Measurements from ENCODE around the gene SLC24A3.

Gene SLC24A3

DNA sequence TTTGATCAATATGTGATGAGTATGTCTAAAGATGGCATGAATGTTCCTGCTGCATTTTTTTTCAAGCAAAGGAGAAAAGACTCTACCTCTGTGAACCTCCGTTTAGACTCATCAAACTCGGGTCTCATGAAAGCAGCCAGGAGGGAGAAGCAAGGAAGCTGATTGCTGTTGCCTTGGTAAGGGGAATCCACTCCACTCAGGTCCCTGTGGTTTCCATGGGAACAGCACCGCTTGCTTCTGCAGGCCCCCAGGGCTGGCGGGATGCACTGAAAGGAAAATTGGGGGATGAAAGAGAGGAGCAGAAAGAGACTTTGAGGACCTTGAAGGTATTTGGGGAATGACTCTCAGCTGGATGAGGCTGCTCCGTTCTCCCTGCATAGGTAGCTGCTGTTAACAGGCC is 296.0 kb downstream of the SLC24A3 start:
- DNase-seq (ENCODE audit: low read depth), result no peak
- TF ChIP-seq, protein P1, sequence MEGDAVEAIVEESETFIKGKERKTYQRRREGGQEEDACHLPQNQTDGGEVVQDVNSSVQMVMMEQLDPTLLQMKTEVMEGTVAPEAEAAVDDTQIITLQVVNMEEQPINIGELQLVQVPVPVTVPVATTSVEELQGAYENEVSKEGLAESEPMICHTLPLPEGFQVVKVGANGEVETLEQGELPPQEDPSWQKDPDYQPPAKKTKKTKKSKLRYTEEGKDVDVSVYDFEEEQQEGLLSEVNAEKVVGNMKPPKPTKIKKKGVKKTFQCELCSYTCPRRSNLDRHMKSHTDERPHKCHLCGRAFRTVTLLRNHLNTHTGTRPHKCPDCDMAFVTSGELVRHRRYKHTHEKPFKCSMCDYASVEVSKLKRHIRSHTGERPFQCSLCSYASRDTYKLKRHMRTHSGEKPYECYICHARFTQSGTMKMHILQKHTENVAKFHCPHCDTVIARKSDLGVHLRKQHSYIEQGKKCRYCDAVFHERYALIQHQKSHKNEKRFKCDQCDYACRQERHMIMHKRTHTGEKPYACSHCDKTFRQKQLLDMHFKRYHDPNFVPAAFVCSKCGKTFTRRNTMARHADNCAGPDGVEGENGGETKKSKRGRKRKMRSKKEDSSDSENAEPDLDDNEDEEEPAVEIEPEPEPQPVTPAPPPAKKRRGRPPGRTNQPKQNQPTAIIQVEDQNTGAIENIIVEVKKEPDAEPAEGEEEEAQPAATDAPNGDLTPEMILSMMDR (conservative IDR thresholded peaks at IDR 0.05; ENCODE audit: low read length), result no peak
- H3K4me3 ChIP-seq (ENCODE audit: low read length), result no peak overlapping the region

DNA sequence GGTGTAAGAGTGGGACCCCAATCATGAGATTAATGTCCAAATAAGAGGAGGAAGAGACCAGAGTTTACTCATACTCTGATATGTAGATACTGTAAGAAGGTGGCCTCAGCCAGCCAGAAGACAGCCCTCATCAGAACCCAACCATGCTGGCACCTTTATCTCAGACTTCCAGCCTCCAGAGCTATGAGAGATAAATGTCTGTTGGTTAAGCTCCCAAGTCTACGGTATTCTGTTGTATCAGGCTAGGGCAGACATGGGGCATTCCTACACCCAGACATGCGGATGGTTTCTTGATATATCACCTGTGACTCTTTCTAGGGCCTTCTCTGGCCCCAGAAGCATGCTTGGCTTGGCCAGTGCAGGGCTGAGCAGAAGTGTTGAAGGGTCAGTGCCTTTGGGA is 298.2 kb downstream of the SLC24A3 start:
- TF ChIP-seq, protein P1 (conservative IDR thresholded peaks at IDR 0.05; ENCODE audit: low read length), result no peak
- no peak for DNase-seq (ENCODE audit: low read depth)
- H3K4me3 ChIP-seq (ENCODE audit: low read length), result no peak overlapping the region

DNA sequence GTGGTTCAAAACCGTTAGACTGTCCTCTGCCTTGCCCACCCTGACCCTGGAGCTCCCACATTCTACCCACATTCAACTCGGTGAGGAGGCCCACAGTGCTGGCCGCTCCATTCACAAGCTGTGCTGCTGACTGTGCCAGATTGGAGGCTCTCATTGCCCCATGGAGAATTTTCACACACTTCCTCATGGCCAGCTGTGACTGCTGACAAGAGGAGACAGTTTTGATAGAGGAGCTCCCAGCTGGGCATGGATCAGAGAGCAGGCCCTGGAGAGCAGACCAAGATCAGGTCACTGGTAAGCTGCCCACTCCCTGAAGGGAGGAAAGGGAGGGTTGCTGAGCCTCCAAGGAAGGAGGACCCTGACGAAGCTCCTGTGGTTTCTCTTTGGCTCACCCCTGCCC is 299.5 kb downstream of the SLC24A3 start:
- TF ChIP-seq, protein P1 (conservative IDR thresholded peaks at IDR 0.05; ENCODE audit: low read length), result no peak
- no peak overlapping the region for H3K4me3 ChIP-seq (ENCODE audit: low read length)
- no peak for DNase-seq (ENCODE audit: low read depth)

DNA sequence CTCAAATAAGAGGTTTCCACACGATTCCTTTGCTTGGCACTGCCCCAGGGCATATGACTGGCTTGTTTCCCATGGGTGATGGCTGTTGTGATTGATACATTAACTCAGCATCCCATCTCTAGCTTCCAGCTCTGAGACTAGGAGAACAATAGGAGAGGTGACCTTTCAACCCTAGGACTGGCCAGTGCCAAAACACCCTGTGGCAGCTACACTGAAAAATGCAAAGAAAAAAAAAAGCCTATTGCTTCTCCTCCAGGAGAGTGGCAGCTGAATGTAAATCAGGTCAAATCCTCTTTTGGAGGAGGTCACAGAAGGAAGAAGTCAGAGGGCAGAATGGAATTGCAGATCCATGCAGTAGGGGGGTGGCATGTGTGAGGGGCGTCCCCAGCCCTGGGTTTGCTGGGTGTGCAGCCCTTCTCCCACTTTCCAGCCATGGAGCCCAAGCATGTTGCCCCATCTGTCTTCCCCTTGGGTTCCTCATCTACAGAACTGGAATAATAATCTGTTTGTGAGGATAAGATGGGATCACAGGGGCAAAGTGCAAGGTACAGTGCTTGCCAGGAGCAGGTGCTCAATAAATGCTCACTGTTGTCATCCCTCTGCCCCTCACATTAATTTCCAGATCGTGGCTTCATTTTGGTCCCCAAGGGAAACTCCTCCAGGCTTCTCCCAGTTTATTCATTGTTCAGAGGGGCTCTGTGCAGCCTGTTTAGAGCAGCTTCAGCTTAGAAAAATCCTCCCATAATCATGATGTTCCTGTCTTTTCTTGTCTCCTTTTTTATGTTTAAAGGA is 300.6 kb downstream of the SLC24A3 start:
- no peak for DNase-seq (ENCODE audit: low read depth)
- TF ChIP-seq, protein P1 (conservative IDR thresholded peaks at IDR 0.05; ENCODE audit: low read length), result no peak

DNA sequence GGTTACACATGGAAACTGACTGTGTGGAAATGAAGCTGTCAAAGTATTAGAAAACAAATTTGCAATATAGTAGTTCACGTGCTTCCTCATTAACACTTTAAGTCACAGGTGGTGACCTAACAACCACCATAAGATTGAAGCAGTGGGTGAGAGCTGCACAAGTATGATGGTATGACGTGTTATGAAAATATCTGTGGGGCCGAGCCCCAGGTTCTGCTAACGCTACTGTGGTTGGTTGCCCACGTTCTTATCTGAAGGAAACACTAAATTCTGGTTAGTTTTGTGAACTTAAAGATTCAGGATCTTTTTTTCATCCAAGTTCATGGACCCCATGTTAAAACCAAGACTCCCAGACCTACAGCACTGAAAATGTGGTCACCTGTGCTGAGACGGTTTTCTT is 302.6 kb downstream of the SLC24A3 start:
- TF ChIP-seq, protein P1 (conservative IDR thresholded peaks at IDR 0.05; ENCODE audit: low read length), result no peak
- no peak overlapping the region for H3K4me3 ChIP-seq (ENCODE audit: low read length)
- no peak for DNase-seq (ENCODE audit: low read depth)

More for the DNA sequence above, 300.6 kb downstream of the SLC24A3 start:
- H3K4me3 ChIP-seq (ENCODE audit: low read length), result no peak overlapping the region

DNA sequence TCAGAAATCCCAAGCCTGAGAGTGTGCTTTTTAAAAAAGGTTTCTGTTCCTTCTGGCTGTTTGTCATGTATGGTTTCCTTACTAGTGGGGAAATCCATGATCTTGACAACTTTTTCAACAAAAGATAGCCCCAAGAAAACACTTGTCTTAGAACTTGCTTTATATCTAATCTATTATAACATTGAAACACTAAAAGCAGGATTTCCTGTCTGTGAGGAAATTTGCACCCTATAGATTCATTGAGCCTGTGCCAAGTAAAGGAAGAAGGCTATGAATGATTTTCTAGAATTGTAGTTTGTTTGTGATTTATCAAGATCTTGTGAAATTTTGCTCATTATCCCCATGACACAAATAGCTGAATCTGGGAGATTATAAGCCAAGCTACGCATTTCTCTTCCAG is 307.0 kb downstream of the SLC24A3 start:
- TF ChIP-seq, protein P1 (conservative IDR thresholded peaks at IDR 0.05; ENCODE audit: low read length), result no peak
- DNase-seq (ENCODE audit: low read depth), result no peak
- H3K4me3 ChIP-seq (ENCODE audit: low read length), result no peak overlapping the region

DNA sequence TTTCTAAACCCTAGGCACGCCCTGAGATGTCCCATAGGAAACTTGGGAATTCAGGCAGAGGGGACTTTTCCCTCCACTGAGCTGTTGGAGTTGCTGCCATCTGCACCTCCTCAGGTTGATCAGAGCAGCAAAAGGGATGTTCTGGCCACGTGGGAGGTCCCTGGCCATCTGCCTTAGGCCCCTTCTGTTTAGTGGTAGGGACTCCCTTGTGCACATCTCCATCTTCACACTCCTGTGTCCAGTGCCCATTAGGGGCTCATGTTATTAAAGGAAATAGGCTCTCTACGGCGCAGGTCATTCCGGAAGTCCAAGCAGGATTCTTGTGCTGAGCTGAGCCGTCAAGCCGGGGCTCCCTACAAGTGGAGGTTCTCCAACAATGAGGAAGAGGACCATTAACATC is 307.8 kb downstream of the SLC24A3 start:
- TF ChIP-seq, protein P1 (conservative IDR thresholded peaks at IDR 0.05; ENCODE audit: low read length), result no peak
- H3K4me3 ChIP-seq (ENCODE audit: low read length), result no peak overlapping the region
- no peak for DNase-seq (ENCODE audit: low read depth)

All from AG10803 (cell line).